Endothelial cell of umbilical vein (primary cell): Measurements from ENCODE around the gene UBE3A. TPM values are rescaled to one million over a fixed set of nuclear protein-coding genes. Genes with fewer than 3 reads are reported as not detected.

ENCODE experiments used
- BruUV-seq: library from RNA; stranded (reverse); fragments of 400-500 nt; replicated peaks from 2 replicates; lab custom pipeline; 2021; lab: Mats Ljungman, UMichigan
- CTCF ChIA-PET: fragments of 300-600, 350-600 bp; sonication (Branson Sonifier 250); formaldehyde crosslinking; loops from one replicate; lab custom pipeline; 2021; ENCODE audit warnings: antibody characterized with exemption, inconsistent platforms; lab: Charles Lee
- POLR2A ChIA-PET: fragments of 300-600, 350-600 bp; sonication (Branson Sonifier 250); formaldehyde crosslinking; loops from one replicate; lab custom pipeline; 2021; ENCODE audit warnings: antibody characterized with exemption, inconsistent platforms; lab: Charles Lee
- DNase-seq: peaks from one replicate; pipeline ENCODE4 v3.0.0-alpha.2; 2011; ENCODE audit warnings: low read depth, low spot score
- FAIRE-seq: peaks from 2 replicates; lab custom pipeline; 2011; peaks lifted over from hg19 to GRCh38; lab: Jason Lieb, UNC
- H2AFZ ChIP-seq: 2 replicates; pipeline ENCODE4 v1.6.0; 2012; ENCODE audit warnings: low read depth, low read length, control low read depth, inconsistent platforms
- H3K27ac ChIP-seq: 2 replicates; pipeline ENCODE4 v1.5.1; 2011; ENCODE audit warnings: low read depth, mild to moderate bottlenecking, control low read depth, low read length, moderate library complexity; ENCODE audit not compliant: insufficient read depth
- H3K27me3 ChIP-seq, 2 experiments: 2 replicates each; pipeline versions ENCODE4 v1.6.0 to v1.6.1; 2011; ENCODE audit warnings: low read length in 2 of 2, mixed read lengths in 1 of 2; ENCODE audit not compliant: control insufficient read depth in 2 of 2, insufficient read depth in 2 of 2
- H3K36me3 ChIP-seq, 2 experiments: 2 replicates in 1 of 2; 3 replicates in 1 of 2; pipeline ENCODE4 v1.5.1; 2011; ENCODE audit warnings: low read length in 2 of 2, mild to moderate bottlenecking in 1 of 2, moderate library complexity in 1 of 2; ENCODE audit not compliant: control insufficient read depth in 2 of 2, insufficient read depth in 2 of 2; ENCODE audit errors: extremely low read depth in 1 of 2
- H3K4me1 ChIP-seq: 3 replicates; pipeline ENCODE4 v1.5.1; 2011; ENCODE audit warnings: mild to moderate bottlenecking, low read length; ENCODE audit not compliant: control insufficient read depth, insufficient read depth; ENCODE audit errors: extremely low read depth
- H3K4me2 ChIP-seq: 2 replicates; pipeline ENCODE4 v1.6.1; 2011; ENCODE audit warnings: low read length, control low read depth, mixed read lengths; ENCODE audit not compliant: insufficient read depth
- H3K4me3 ChIP-seq, 3 experiments: fragments of 200-600 bp in 1 of 3; sonication (generic), shearing (Covaris generic) in 1 of 3; replicated peaks in 1 of 3; 2 replicates each; pipeline ENCODE4 v1.5.1; 2011 to 2016; ENCODE audit warnings: control low read depth in 3 of 3, low read length in 3 of 3, mild to moderate bottlenecking in 2 of 3, inconsistent platforms in 1 of 3, low read depth in 1 of 3, moderate library complexity in 1 of 3; ENCODE audit not compliant: insufficient read depth in 1 of 3
- H3K79me2 ChIP-seq: 2 replicates; pipeline ENCODE4 v1.6.0; 2012; ENCODE audit warnings: low read length, inconsistent platforms; ENCODE audit not compliant: control insufficient read depth, insufficient read depth
- H3K9ac ChIP-seq: replicated peaks from 2 replicates; pipeline ENCODE3; 2011; ENCODE audit warnings: low read length, control low read depth; ENCODE audit not compliant: insufficient read depth; ENCODE audit errors: extremely low read depth
- H3K9me1 ChIP-seq: replicated peaks from 3 replicates; pipeline ENCODE4 v1.6.0; 2011; ENCODE audit warnings: mild to moderate bottlenecking, low read length; ENCODE audit not compliant: control insufficient read depth, insufficient read depth; ENCODE audit errors: extremely low read depth
- H3K9me3 ChIP-seq: replicated peaks from 2 replicates; pipeline ENCODE4 v1.5.1; 2012; ENCODE audit warnings: low read length, inconsistent platforms; ENCODE audit not compliant: control insufficient read depth, insufficient read depth
- H4K20me1 ChIP-seq: replicated peaks from 2 replicates; pipeline ENCODE3; 2011; ENCODE audit warnings: mild to moderate bottlenecking, low read length; ENCODE audit not compliant: control insufficient read depth, insufficient read depth; ENCODE audit errors: extremely low read depth
- CTCF ChIP-seq, 2 donors: IDR thresholded peaks; 1 replicate in 1 of 2; 2 replicates in 1 of 2; pipeline ENCODE4 v1.5.1; 2011; ENCODE audit warnings: low read length in 2 of 2, mild to moderate bottlenecking in 2 of 2, moderate library complexity in 2 of 2, control low read depth in 1 of 2, inconsistent platforms in 1 of 2, low read depth in 1 of 2; ENCODE audit not compliant: insufficient read depth in 1 of 2; ENCODE audit errors: extremely low read depth in 1 of 2
- EZH2 ChIP-seq: IDR thresholded peaks from 2 replicates; pipeline ENCODE4 v1.6.1; 2012; ENCODE audit warnings: borderline replicate concordance, low read depth, mild to moderate bottlenecking, moderate library complexity, low read length, inconsistent platforms; ENCODE audit not compliant: severe bottlenecking
- FOS ChIP-seq: IDR thresholded peaks from 2 replicates; pipeline ENCODE4 v1.6.1; 2011; ENCODE audit warnings: mild to moderate bottlenecking, low read length, moderate library complexity, borderline replicate concordance; ENCODE audit not compliant: insufficient read depth
- GATA2 ChIP-seq: IDR thresholded peaks from 2 replicates; pipeline ENCODE4 v1.7.0; 2011; ENCODE audit warnings: low read depth, mild to moderate bottlenecking, moderate library complexity, mixed read lengths, low read length; ENCODE audit not compliant: insufficient read length, insufficient read depth
- JUN ChIP-seq: IDR thresholded peaks from 2 replicates; pipeline ENCODE4 v1.6.1; 2011; ENCODE audit warnings: borderline replicate concordance, low read depth; ENCODE audit not compliant: insufficient read length, insufficient read depth
- MAX ChIP-seq: IDR thresholded peaks from 2 replicates; pipeline ENCODE4 v1.6.1; 2011; ENCODE audit not compliant: insufficient read depth, insufficient read length
- MYC ChIP-seq: IDR thresholded peaks from one replicate; pipeline ENCODE4 v1.6.1; 2011; ENCODE audit warnings: mild to moderate bottlenecking, low read depth, low read length
- POLR2A ChIP-seq: IDR thresholded peaks from 2 replicates; pipeline ENCODE4 v1.6.1; 2012; ENCODE audit warnings: low read depth, mild to moderate bottlenecking, control low read depth, low read length
- POLR2AphosphoS5 ChIP-seq: IDR thresholded peaks from 2 replicates; pipeline ENCODE4 v1.6.1; 2012; ENCODE audit warnings: low read depth, mild to moderate bottlenecking, control low read depth, low read length, moderate library complexity; ENCODE audit not compliant: insufficient read depth
- dilution Hi-C: fragments of 300-500 bp; cut with MboI; formaldehyde crosslinking; loops from one replicate; pipeline ENCODE4 v1.15.0; 2019; ENCODE audit warnings: low sequenced_read_pairs; ENCODE audit not compliant: extremely low pct_ligation_motif_present
- intact Hi-C: fragments of 100-400 bp; cut with micrococcal nuclease; formaldehyde crosslinking; loops from one replicate; pipeline ENCODE4 v1.10.0; 2022
- polyA plus RNA-seq, 4 experiments: library from polyadenylated mRNA; depleted of rRNA in 3 of 4; stranded (reverse) in 3 of 4; unstranded in 1 of 4; fragments of >200 nt; gene quantifications; 2 replicates each; pipeline versions ENCODE4 v1.2.1 to v1.2.3, GENCODE V29; 2011 to 2012; ENCODE audit warnings: missing spikeins in 1 of 4
- total RNA-seq: library from RNA; stranded (reverse); gene quantifications from 2 replicates; pipeline ENCODE4 v1.2.3, GENCODE V29; 2021

The UBE3A gene
- total and polyA plus RNA-seq, 2 donors (not counting 3 experiments of a cell fraction or from before 2014, with no cell fraction given) = 8.5 to 69.3 TPM

GRCh38 chr15:25342629-25343028, 96.2 kb downstream of the UBE3A start:
- DNase-seq (no peak), FAIRE-seq (no peak)
- dilution Hi-C loops = no loop called here
- Histone ChIP-seq H3K9me3 (no peaks in the 10 kb centered on the region), H4K20me1 (no peaks in the 10 kb centered on the region), H3K27me3 (no peaks in the 10 kb centered on the region), H3K9ac (no peak overlapping the region), H3K9me1 (no peaks in the 10 kb centered on the region), H3K27ac (no peak overlapping the region), H3K4me1 (no peaks in the 10 kb centered on the region), H3K36me3 (peaks cover 3 to 4% of the 10 kb centered on the region in 2 experiments), H3K4me3 (no peak overlapping the region), H3K4me2 (no peak overlapping the region), H2AFZ (no peak overlapping the region), H3K79me2 (peaks cover 6% of the 10 kb centered on the region)
- POLR2A ChIA-PET = no interaction called here
- intact Hi-C loops = loop anchor here (5.0 kb wide), 1 partner anchor 90 kb away; no protein-coding TSS in a partner anchor
- CTCF ChIA-PET = no interaction called here
- TF ChIP-seq JUN (no peak), MAX (no peak), EZH2 (no peak), MYC (no peak), GATA2 (no peak), FOS (no peak), CTCF (IDR thresholded peaks at IDR 0.05; ENCODE audit: extremely low read depth in 1 of 2, insufficient read depth in 1 of 2, low read depth in 1 of 2, low read length in 2 of 2) (no peak), POLR2A (no peak), POLR2AphosphoS5 (no peak)
- no TSS peak for BruUV-seq
